Forelimb muscle (tissue), 1 donor: ENCODE results near the gene AFF4. TPM values are rescaled to one million over a fixed set of nuclear protein-coding genes. Genes with fewer than 3 reads are reported as not detected.

Experiments
- DNase-seq: peaks from one replicate; pipeline ENCODE4 v3.0.0-alpha.2; 2013; ENCODE audit warnings: low read depth
- polyA plus RNA-seq: library from polyadenylated mRNA; unstranded; fragments of 120-200 nt; gene quantifications from one replicate; pipeline ENCODE4 v1.2.1, GENCODE V29; 2013; ENCODE audit not compliant: insufficient read length

The AFF4 gene
- polyA plus RNA-seq, 1 donor, result 42.2 TPM

- no peak for DNase-seq
Measured at GRCh38 chr5:132854301-132854700, 109.1 kb downstream of the AFF4 start.

GRCh38 chr5:132853790-132854189, 109.6 kb downstream of the AFF4 start:
- DNase-seq, result no peak

- DNase-seq, result no peak
Measured at GRCh38 chr5:132853323-132853722, 110.1 kb downstream of the AFF4 start.

GRCh38 chr5:132850066-132850465, 113.4 kb downstream of the AFF4 start:
- DNase-seq, result no peak

GRCh38 chr5:132849347-132849746, 114.1 kb downstream of the AFF4 start:
- no peak for DNase-seq

- no peak for DNase-seq
Measured at GRCh38 chr5:132848270-132848669, 115.2 kb downstream of the AFF4 start.

- no peak for DNase-seq
Measured at GRCh38 chr5:132841305-132841704, 122.1 kb downstream of the AFF4 start.

GRCh38 chr5:132840896-132841295, 122.5 kb downstream of the AFF4 start:
- no peak for DNase-seq

GRCh38 chr5:132840313-132840712, 123.1 kb downstream of the AFF4 start:
- DNase-seq, result no peak

- DNase-seq, result no peak
Measured at GRCh38 chr5:132839426-132840301, 123.8 kb downstream of the AFF4 start.

- no peak for DNase-seq
Measured at GRCh38 chr5:132838516-132839282, 124.7 kb downstream of the AFF4 start.

- DNase-seq, result no peak
Measured at GRCh38 chr5:132837868-132838267, 125.6 kb downstream of the AFF4 start.

GRCh38 chr5:132836852-132837251, 126.6 kb downstream of the AFF4 start:
- DNase-seq, result no peak

- no peak for DNase-seq
Measured at GRCh38 chr5:132834057-132834456, 129.4 kb downstream of the AFF4 start.

- DNase-seq, result no peak
Measured at GRCh38 chr5:132832612-132833011, 130.8 kb downstream of the AFF4 start.

GRCh38 chr5:132831095-132831860, 132.2 kb downstream of the AFF4 start:
- no peak for DNase-seq

- no peak for DNase-seq
Measured at GRCh38 chr5:132830436-132831094, 132.9 kb downstream of the AFF4 start, which contains the start of gene SHROOM1. Gene SHROOM1 (minus strand): TSS chr5:132830647. CDS start chr5:132826140, 4,507 bp downstream.

- DNase-seq, result peak; percentile 36
Measured at GRCh38 chr5:132829742-132830435, 133.5 kb downstream of the AFF4 start.

GRCh38 chr5:132828846-132829494, 134.5 kb downstream of the AFF4 start:
- DNase-seq, result no peak

GRCh38 chr5:132827943-132828673, 135.3 kb downstream of the AFF4 start:
- DNase-seq, result no peak
